Amniotic epithelial cell (primary cell): ENCODE data around the gene GLCE.
"Not testable (repeated sequence)": the region's sequence is repeated elsewhere in the genome, so short reads cannot be mapped to it uniquely, and the experiment has no call there.

Experiments used
- DNase-seq: peaks from one replicate; pipeline ENCODE4 v3.0.0-alpha.2; 2010; ENCODE audit warnings: low read depth

The GLCE gene

GRCh38 chr15:69275074-69275670 lies 114.7 kb downstream of the GLCE start:
- DNase-seq, result peak; percentile 92

DNA sequence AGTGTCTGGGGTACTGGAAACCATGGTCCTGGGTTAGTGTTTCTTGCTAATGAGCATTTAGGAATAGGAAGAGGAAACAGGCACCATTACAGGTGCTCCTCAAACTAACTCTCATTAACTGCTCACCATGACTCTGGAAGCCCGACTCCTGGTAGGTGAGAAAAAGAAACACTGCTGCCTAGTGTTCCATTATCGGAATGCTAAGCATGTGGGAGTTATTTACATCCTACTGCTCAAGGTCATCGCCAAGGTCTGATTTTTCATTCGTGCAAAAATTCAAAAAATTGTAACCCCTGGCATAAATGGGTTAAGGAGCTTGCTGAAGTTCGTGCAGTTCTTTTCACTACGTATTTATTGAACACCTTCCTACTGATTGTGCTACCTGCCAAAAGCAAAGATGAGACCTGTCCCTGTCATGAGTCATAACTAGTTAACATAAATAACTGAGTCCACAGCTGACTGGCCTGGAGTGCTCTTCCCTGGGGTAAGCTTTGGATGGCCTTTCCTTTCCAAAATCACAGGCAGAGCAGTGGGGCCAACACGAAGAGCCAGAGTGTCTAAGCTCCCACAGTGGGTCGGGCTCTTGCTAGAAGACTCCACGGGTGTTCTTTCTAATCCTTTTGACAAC lies 115.6 kb downstream of the GLCE start:
- no peak for DNase-seq

DNA sequence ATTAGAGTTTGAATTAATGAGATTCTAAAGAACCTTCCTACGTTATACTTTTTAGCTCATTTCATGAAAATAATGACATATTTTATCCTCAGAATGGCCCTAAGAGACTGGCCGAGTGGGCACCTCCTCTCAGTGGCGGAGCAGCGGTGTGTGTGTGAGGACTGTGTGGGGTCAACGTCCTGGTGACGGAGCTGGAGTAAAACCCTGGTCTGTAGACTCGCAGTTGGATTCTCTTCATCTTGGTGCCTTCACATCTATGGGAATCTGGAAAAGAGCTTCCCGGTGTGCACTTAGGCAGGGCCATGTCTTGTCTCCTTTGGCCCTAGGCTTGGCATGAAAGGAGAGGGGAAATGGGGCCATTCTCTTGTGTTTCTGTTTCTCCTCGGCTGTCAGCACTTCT lies 116.9 kb downstream of the GLCE start:
- no peak for DNase-seq

DNA sequence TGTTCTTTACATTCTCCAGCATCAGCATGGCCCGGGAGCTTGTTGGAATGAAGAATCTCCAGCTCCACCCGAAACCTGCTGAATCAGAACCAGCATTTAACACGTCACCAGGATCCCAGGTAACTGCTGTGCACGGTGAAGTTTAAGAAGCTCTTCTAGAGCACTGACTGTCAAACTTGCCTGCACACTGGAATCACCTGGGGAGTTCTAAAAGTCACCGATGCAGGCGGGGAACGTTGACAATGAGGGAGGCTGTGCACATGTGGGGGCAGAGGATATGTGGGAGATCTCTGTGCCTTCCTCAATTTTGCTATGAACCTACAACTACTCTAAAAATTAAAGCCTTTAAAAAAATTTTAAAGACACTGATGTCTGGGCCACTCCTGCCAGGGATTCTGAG lies 119.2 kb downstream of the GLCE start:
- DNase-seq, result no peak

DNA sequence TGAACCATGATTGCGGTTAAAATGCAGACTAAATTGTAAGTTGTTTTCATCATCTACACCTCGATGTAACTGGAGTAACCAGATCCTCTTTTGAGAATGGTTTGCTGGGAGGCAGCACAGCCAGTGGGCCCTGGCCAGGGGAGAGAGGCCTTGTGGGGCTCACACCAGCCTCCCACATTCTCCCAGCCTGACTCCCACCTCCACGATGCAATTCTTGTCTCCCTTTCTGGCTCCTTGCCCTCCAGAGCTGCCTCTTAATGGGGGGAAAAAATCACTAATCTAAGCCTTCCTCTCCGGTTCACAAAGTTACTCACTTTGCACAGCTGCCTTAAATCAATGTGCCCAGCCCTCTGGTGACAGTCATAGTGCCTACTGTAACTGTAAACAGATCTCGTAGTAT lies 120.3 kb downstream of the GLCE start:
- DNase-seq, result peak; percentile 77

- DNase-seq, result no peak
These were observed 121.8 kb downstream of the GLCE start for GRCh38 chr15:69282104-69282743.

DNA sequence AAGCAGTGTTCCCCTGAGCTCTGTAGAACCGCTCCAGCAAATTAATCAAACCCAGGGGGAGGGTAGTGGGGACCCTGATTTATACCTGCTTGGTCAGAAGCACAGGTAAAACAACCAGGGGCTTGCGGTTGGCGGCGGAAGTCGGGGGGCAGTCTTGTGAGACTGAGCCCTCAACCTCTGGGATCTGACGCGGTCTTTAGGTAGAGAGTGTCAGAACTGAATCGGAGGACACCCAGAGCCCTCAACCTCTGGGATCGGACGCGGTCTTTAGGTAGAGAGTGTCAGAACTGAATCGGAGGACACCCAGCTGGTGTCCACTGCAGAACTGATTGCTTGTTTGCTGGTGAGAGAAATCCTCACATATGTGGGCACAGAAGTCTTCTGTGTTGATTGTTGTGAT lies 125.4 kb downstream of the GLCE start:
- no peak for DNase-seq

DNA sequence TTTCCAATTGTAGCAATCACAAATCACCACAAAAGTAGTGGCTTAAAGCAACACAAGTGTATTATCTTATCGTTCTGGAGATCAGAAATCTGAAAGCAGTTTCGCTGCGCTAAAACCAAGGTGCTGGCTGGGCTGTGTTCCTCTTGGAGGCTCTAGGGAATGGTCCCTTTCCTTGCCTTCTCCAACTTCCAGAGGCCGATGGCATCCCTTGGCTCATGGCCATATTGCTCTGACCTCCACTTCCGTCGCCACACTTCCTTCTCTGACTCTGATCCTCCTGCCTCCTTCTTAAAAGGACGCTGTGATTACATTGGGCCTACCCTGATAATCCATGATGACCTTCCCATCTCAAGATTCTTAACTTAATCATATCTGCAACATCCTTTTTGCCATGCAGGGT lies 127.6 kb downstream of the GLCE start:
- no peak for DNase-seq

- DNase-seq, result no peak
These were observed 128.3 kb downstream of the GLCE start for GRCh38 chr15:69288531-69289341.

DNA sequence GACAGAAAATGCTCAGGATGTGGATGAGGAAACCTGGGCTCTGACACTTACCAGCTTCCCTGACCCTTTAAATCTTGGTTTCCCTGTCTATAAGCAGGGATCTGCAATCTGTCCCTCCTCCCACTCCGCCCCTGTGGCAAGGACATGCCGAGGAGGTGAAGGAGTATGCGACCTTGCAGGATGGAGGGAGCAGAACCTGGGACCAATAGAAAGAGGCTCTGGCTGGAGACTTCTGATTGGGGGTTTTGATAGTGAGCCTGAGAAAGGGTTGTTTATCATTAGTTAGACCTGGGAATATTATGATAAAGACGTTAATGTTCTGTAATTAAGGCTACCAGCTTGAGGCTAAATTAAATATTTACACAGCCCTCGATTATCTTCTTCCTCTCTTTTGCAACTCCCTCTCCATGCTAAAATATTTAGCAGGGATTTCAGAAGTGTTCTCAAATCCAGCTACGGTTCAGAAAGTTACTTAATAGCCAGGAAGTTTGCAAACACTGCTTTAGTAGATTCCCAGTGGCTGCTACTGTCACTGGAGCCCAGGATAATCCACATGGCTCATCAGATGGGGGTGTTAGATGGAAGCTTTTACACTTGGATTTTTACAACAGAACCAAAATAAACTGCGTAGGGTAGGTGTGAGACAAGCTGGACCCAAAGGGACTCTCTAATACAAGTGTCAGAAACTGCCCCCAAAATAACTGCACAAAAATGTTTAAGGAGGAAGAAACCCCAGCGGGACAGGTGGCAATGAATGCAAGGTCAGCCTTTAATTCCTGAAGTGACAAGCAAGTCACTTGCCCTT lies 129.1 kb downstream of the GLCE start:
- DNase-seq, result peak; percentile 22

DNA sequence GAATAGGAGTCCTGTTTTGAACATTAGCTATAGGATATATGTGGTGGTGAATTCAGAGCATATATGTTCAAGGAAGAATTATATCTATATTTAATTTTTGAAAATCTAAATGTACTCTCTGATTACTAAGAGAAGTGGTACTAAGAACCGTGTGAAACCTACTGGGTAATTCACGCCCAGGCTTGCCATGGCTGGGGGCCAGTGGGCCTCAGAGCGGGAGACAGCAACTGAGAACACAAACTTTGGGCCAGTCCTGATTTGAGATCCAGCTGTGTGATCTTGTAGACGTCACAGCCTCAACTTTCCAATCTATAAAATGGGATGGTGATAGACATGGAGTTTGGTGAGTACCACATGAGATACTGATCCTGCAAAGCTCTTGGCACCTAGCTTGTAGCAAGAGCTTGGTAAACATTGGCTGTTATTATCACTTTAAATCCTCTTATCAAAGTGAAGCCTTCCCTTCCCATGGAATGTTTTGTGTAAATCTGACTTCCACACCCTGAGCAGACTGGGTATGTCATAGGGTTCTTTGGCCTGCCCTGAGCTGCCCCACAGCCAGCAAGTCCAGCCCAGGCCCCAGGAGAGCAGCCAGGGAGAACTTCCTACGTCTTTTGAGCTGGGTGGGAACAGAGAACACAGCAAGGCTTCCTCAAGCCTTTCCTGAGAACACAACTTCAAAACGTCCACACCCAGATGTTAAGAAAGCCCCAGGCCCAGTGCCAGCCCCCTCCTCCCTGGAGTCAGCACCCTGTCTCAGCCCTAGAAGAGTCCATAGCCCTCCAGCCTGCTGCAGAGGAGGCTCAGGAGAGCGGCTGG lies 130.1 kb downstream of the GLCE start:
- DNase-seq, result peak; percentile 28

DNA sequence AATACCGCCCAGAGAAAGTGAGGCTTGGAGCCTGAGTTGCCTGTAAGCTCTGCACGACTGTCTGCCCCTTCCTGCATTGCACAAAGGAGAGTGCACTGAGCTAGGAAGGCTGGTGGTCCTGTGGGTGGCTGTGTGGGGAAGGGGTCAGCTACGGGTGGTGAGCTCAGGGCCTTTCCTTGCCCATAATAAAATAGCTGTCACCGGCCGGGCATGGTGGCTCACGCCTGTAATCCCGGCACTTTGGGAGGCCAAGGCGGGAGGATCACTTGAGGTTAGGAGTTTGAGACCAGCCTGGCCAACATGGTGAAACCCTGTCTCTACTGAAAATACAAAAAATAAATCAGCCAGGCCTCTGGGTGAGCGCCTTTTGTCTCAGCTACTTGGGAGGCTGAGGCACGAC lies 131.2 kb downstream of the GLCE start:
- DNase-seq, result not testable (repeated sequence)

DNA sequence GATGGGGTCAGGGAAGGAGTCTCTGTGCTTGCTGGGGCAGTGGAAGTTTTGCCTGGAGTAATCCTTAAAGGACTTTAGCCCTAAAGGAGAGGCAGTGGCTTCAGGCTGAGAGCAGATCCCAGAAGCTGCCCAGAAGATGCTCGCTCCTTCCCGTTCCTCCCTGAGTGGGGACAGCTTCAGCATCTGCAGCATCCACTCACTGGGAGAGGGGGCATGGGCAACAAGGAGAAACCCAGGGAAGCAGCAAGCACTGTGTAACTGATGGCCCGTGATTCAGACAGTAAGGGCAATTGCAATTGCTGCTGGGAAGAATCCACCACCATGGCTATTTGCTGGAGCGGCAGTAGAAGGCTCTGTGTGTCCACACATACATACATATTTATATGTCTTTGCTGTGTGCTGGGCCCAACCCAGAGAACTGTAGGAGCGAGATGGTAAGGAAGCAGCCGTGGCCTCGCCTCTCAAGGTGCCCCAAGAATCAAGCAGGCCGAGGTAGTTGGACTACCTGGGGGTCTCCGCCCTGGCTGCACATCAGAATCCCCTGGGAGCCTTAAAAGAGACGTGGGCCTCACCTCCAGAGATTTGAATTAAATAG lies 132.5 kb downstream of the GLCE start:
- no peak for DNase-seq

DNA sequence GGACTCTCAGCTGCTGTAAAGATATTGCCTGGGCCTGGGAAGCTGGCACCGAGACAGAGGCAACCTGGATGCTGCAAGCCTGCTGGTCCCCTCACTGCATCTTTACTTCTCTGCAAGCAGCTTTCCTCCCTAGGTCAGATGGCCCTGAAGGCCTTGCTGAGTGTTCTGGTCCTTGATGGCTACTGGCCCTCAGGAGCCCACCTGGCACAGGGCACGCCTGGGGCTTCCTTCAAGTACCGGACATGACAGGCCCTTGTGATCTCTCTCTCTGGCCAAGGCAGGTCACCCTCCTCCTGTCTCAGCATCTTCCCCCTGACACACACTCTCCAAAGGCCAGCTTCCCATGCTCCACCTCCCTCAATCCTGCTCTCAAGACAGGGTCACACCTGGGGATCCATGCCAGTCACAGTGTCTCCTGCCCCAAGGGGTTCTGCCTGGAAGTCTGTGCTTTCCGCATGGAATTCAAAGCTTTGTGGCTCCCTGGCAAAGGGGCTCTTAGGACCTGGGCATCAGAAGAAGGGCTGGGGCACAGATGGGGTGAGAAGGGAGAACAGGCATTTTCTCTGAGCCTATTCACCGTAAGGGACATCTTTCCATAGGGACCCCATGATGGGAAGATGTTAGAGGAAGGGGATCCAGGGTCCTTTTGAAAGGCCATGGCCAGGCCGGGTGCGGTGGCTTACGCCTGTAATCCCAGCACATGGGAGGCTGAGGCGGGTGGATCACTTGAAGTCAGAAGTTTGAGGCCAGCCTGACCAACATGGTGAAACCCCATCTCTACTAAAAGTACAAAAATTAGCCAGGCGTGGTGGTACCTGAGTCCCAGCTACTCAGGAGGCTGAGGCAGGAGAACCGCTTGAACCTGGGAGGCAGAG lies 133.5 kb downstream of the GLCE start:
- no peak for DNase-seq

GRCh38 chr15:69296606-69297005 lies 136.2 kb downstream of the GLCE start:
- no peak for DNase-seq

DNA sequence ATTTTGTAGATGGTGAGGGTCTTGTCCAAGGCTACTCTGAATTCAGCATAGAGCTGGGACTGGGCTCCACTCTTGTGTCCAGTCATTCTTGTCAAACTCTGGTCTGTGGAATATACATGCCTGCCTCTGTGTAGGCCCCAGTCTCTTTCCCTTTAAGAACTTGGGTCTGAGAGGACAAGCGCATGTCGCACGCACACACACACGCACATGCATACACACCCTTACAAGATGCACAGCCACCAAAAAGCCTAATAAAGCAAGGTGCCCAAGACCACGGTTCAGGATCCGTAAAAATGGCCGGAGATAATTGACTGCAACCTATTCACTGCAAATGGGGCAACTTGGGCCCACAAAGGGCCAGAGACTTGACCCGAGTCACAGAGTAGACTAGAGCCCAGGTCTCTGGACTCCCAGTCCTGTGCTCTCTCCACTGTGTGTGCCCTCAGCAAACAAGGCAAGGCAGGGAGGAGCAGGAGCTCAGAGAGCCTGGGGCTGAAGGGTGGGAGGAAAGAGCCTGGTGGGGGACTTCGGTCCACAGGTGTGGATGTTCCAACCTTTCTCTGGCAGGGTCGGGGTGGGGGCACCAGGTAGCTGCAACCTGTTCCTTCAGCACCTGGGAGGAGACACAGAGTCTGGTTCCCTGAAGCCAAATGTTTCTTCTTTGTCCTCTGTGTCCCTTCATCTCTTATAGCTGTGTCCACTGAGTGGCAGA lies 137.4 kb downstream of the GLCE start:
- DNase-seq, result no peak

DNA sequence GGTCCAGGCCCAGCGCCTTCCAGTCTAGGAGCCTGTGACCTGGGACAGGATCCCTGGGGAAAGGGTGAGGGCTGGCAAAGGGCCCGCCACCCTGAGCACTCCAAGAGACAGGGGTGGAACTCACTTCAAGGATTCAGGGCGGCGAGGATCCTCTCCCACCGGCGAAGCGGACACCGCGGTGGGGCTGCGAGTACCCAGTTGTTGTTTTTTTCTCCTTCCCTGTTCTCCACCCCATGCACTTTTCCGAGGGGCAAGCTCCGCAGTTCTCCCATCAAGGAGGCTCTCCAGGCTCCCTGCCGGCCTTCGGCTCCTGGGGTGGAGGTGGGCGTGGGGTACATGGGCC lies 137.9 kb downstream of the GLCE start:
- DNase-seq, result no peak

GRCh38 chr15:69298697-69299441 lies 138.4 kb downstream of the GLCE start, which contains the start of gene PAQR5:
TSS of gene PAQR5 (plus strand) at chr15:69298912. CDS start at chr15:69360081, 61,169 bp downstream.
- no peak for DNase-seq
